Neural cell (in vitro differentiated cells): Measurements from ENCODE around the gene DEAF1. TPM values are rescaled to one million over a fixed set of nuclear protein-coding genes. Genes with fewer than 3 reads are reported as not detected.

Source experiments
- H2AFZ ChIP-seq: fragments of 200-600, 300-800 bp; sonication (generic), shearing (Covaris generic); 2 replicates; pipeline ENCODE4 v1.6.0; 2014; ENCODE audit warnings: low read depth, mild to moderate bottlenecking, antibody characterized with exemption, low read length, moderate library complexity
- H3F3A ChIP-seq: fragments of 200-600 bp; shearing (Covaris generic); 2 replicates; pipeline ENCODE4 v1.6.1; 2016; ENCODE audit warnings: mild to moderate bottlenecking, moderate library complexity, mixed read lengths, antibody characterized with exemption, low read length; ENCODE audit not compliant: insufficient read depth, poor library complexity, severe bottlenecking
- H3K27ac ChIP-seq: fragments of 200-600, 300-800 bp; sonication (generic), shearing (Covaris generic); 2 replicates; pipeline ENCODE4 v1.5.1; 2014; ENCODE audit warnings: mild to moderate bottlenecking, low read length, moderate library complexity
- H3K27me3 ChIP-seq: fragments of 300-800, 200-600 bp; sonication (generic), shearing (Covaris generic); 2 replicates; pipeline ENCODE4 v1.6.0; 2014; ENCODE audit warnings: mild to moderate bottlenecking, low read depth, low read length, moderate library complexity; ENCODE audit not compliant: insufficient read depth
- H3K36me3 ChIP-seq: fragments of 300-800, 200-600 bp; sonication (generic), shearing (Covaris generic); 2 replicates; pipeline ENCODE4 v1.5.1; 2014; ENCODE audit warnings: mild to moderate bottlenecking, antibody characterized with exemption, low read length, moderate library complexity; ENCODE audit not compliant: insufficient read depth
- H3K4me2 ChIP-seq: fragments of 300-800, 200-600 bp; sonication (generic), shearing (Covaris generic); 2 replicates; pipeline ENCODE4 v1.6.0; 2014; ENCODE audit warnings: mild to moderate bottlenecking, low read length
- H3K4me3 ChIP-seq: fragments of 300-800, 200-600 bp; sonication (generic), shearing (Covaris generic); 2 replicates; pipeline ENCODE4 v1.5.1; 2014; ENCODE audit warnings: mild to moderate bottlenecking, low read length, moderate library complexity
- H3K79me2 ChIP-seq: fragments of 200-600 bp; shearing (Covaris generic); replicated peaks from 2 replicates; pipeline ENCODE4 v1.6.0; 2014; ENCODE audit warnings: mild to moderate bottlenecking, low read length, moderate library complexity; ENCODE audit not compliant: insufficient read depth
- H3K9ac ChIP-seq: fragments of 300-800, 200-600 bp; sonication (generic), shearing (Covaris generic); 2 replicates; pipeline ENCODE4 v1.6.1; 2016; ENCODE audit warnings: mild to moderate bottlenecking, low read length, mixed read lengths
- H3K9me2 ChIP-seq: fragments of 200-600 bp; shearing (Covaris generic); 2 replicates; pipeline ENCODE4 v1.6.1; 2016; ENCODE audit warnings: mild to moderate bottlenecking, low read length, mixed read lengths; ENCODE audit not compliant: insufficient read depth
- H3K9me3 ChIP-seq: fragments of 200-600, 300-800 bp; sonication (generic), shearing (Covaris generic); 2 replicates; pipeline ENCODE4 v1.6.1; 2016; ENCODE audit warnings: mild to moderate bottlenecking, mixed run types, low read length, moderate library complexity, mixed read lengths
- H4K20me1 ChIP-seq: fragments of 200-600 bp; shearing (Covaris generic); 2 replicates; pipeline ENCODE4 v1.6.1; 2016; ENCODE audit warnings: mild to moderate bottlenecking, mixed run types; ENCODE audit not compliant: insufficient read depth
- EP300 ChIP-seq: fragments of 450-650 bp; conservative IDR thresholded peaks from 2 replicates; pipeline ENCODE4 v1.6.1; 2014; ENCODE audit warnings: antibody characterized with exemption, mild to moderate bottlenecking, moderate library complexity; ENCODE audit not compliant: poor library complexity, severe bottlenecking
- EZH2 ChIP-seq: fragments of 200-600, 300-800 bp; shearing (Covaris generic), sonication (generic); IDR thresholded peaks from 2 replicates; pipeline ENCODE4 v1.6.1; 2014; ENCODE audit warnings: antibody characterized with exemption, low read length, borderline replicate concordance, mild to moderate bottlenecking; ENCODE audit not compliant: insufficient read depth, poor library complexity, severe bottlenecking
- MXI1 ChIP-seq: fragments of 450-650 bp; conservative IDR thresholded peaks from 2 replicates; pipeline ENCODE4 v1.6.1; 2014; ENCODE audit warnings: antibody characterized with exemption, mild to moderate bottlenecking; ENCODE audit not compliant: poor library complexity, severe bottlenecking
- POLR2AphosphoS5 ChIP-seq: IDR thresholded peaks from 2 replicates; pipeline ENCODE4 v1.6.1; 2012
- RAD21 ChIP-seq: fragments of 450-650 bp; conservative IDR thresholded peaks from 2 replicates; pipeline ENCODE4 v1.6.1; 2014; ENCODE audit warnings: antibody characterized with exemption, mild to moderate bottlenecking, moderate library complexity
- REST ChIP-seq: IDR thresholded peaks from 2 replicates; pipeline ENCODE4 v1.6.1; 2012; ENCODE audit warnings: borderline replicate concordance
- SMC3 ChIP-seq: fragments of 450-650 bp; conservative IDR thresholded peaks from 2 replicates; pipeline ENCODE4 v1.6.1; 2014; ENCODE audit warnings: antibody characterized with exemption, mild to moderate bottlenecking, moderate library complexity; ENCODE audit not compliant: poor library complexity
- TAF1 ChIP-seq: IDR thresholded peaks from 2 replicates; pipeline ENCODE4 v1.6.1; 2012; ENCODE audit warnings: low read depth
- polyA plus RNA-seq: library from polyadenylated mRNA; depleted of rRNA; stranded (reverse); fragments of >200 nt; gene quantifications from 2 replicates; pipeline ENCODE4 v1.2.3, GENCODE V29; 2014
- TF ChIP-seq, protein P1 (sequence below): fragments of 450-650 bp; IDR thresholded peaks from 2 replicates; pipeline ENCODE4 v1.5.1; 2014; ENCODE audit warnings: antibody characterized with exemption, mild to moderate bottlenecking, moderate library complexity; ENCODE audit not compliant: poor library complexity, severe bottlenecking

The DEAF1 gene
- polyA plus RNA-seq, 1 donor from 2014 or later, result 87.6 TPM

- H4K20me1 ChIP-seq, result no peaks in the 10 kb centered on the region
- no peak overlapping the region for H3K27ac ChIP-seq
- H2AFZ ChIP-seq, result no peak overlapping the region
- no peaks in the 10 kb centered on the region for H3K9me3 ChIP-seq
- no peaks in the 10 kb centered on the region for H3K9me2 ChIP-seq
- no peaks in the 10 kb centered on the region for H3K27me3 ChIP-seq
- peaks cover 11% of the 10 kb centered on the region for H3K36me3 ChIP-seq
- TF ChIP-seq EP300, result no peak
- TF ChIP-seq MXI1, result no peak
- no peak for TF ChIP-seq EZH2
- TF ChIP-seq, protein P1, sequence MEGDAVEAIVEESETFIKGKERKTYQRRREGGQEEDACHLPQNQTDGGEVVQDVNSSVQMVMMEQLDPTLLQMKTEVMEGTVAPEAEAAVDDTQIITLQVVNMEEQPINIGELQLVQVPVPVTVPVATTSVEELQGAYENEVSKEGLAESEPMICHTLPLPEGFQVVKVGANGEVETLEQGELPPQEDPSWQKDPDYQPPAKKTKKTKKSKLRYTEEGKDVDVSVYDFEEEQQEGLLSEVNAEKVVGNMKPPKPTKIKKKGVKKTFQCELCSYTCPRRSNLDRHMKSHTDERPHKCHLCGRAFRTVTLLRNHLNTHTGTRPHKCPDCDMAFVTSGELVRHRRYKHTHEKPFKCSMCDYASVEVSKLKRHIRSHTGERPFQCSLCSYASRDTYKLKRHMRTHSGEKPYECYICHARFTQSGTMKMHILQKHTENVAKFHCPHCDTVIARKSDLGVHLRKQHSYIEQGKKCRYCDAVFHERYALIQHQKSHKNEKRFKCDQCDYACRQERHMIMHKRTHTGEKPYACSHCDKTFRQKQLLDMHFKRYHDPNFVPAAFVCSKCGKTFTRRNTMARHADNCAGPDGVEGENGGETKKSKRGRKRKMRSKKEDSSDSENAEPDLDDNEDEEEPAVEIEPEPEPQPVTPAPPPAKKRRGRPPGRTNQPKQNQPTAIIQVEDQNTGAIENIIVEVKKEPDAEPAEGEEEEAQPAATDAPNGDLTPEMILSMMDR, result no peak
- TF ChIP-seq TAF1, result no peak
- no peak for TF ChIP-seq RAD21
- TF ChIP-seq SMC3, result no peak
- TF ChIP-seq POLR2AphosphoS5, result no peak
- TF ChIP-seq REST, result no peak
- H3K4me2 ChIP-seq, result no peak overlapping the region
- no peaks in the 10 kb centered on the region for H3F3A ChIP-seq
- no peak overlapping the region for H3K4me3 ChIP-seq
- no peak overlapping the region for H3K9ac ChIP-seq
- H3K79me2 ChIP-seq, result no peaks in the 10 kb centered on the region
Measured at GRCh38 chr11:673866-674265, 21.2 kb downstream of the DEAF1 start.

- no peaks in the 10 kb centered on the region for H4K20me1 ChIP-seq
- H3K4me3 ChIP-seq, result no peak overlapping the region
- H3K36me3 ChIP-seq, result no peaks in the 10 kb centered on the region
- H3K27ac ChIP-seq, result no peak overlapping the region
- H3K27me3 ChIP-seq, result no peaks in the 10 kb centered on the region
- H3K4me2 ChIP-seq, result no peak overlapping the region
- no peaks in the 10 kb centered on the region for H3F3A ChIP-seq
- no peaks in the 10 kb centered on the region for H3K9me3 ChIP-seq
- H3K9ac ChIP-seq, result no peak overlapping the region
- no peak for TF ChIP-seq TAF1
- H2AFZ ChIP-seq, result no peak overlapping the region
- H3K9me2 ChIP-seq, result no peaks in the 10 kb centered on the region
- H3K79me2 ChIP-seq, result no peaks in the 10 kb centered on the region
Measured at GRCh38 chr11:665704-666281, 29.2 kb downstream of the DEAF1 start.
